Keratinocyte (primary cell): ENCODE measurements around the gene PACSIN2.

Experiments
- CTCF ChIP-seq, 3 experiments: IDR thresholded peaks in 1 of 3; conservative IDR thresholded peaks in 1 of 3; optimal IDR thresholded peaks in 1 of 3; 2 replicates in 2 of 3; 3 replicates in 1 of 3; pipeline versions ENCODE3 to v1.5.1; 2011; ENCODE audit warnings: low read length in 3 of 3, mild to moderate bottlenecking in 3 of 3, moderate library complexity in 2 of 3, control low read depth in 1 of 3, inconsistent platforms in 1 of 3; ENCODE audit not compliant: insufficient read depth in 2 of 3; ENCODE audit errors: extremely low read depth in 1 of 3
- EZH2 ChIP-seq: IDR thresholded peaks from one replicate; pipeline ENCODE4 v1.6.1; 2012; ENCODE audit warnings: inconsistent platforms, mild to moderate bottlenecking, low read length, moderate library complexity

- no peak for TF ChIP-seq CTCF (optimal IDR thresholded peaks at IDR 0.05 in 1 of 3, IDR thresholded peaks at IDR 0.05 in 1 of 3, conservative IDR thresholded peaks at IDR 0.05 in 1 of 3; ENCODE audit: extremely low read depth in 1 of 3, insufficient read depth in 2 of 3, low read length in 3 of 3)
- TF ChIP-seq EZH2, result no peak
Observed at GRCh38 chr22:43036282-43036829, 21.4 kb upstream of the PACSIN2 start.
